ENCODE results near the gene IL17B.

The IL17B gene

DNA sequence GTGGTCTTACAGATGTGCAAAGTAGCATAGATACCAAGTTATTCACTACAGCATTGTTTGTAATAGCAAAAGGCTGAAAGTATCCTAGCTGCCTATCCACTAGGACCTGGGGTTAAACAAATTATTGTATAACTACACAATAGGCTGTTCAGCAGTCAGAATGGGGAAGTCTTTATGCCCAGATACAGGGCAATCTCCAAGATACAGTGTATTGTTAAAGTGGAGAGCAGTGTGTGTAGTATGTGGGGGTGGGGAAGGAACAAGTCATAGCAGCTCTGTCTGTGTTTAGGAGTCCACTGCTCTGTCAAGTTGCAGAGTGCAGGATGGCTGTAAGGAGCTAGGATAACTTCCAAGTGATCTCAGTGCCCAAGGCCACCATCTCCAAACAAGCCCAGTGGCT lies 15.7 kb downstream of the IL17B start:
- in situ Hi-C loops (cut with MboI; ENCODE audit: low sequenced_read_pairs): loop anchor here (25.0 kb wide), 1 partner anchor 199 kb away; the partner anchor contains the start of gene CSNK1A1

DNA sequence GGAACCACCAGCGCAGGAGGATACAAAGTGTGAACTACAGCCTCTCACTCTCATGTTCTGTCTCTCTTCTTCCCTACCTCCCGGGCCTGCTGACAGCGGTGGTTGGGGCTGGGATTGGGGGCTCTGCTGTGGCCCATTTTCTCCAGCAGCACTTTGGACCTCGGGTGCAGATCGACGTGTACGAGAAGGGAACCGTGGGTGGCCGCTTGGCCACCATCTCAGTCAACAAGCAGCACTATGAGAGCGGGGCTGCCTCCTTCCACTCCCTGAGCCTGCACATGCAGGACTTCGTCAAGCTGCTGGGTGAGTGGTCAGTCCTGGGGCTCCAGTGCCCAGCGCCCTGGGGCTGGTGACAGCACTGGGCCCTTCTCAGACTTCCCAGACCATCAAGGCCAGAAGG lies 16.6 kb downstream of the IL17B start:
- in situ Hi-C loops (cut with MboI; ENCODE audit: low sequenced_read_pairs): loop anchor here (25.0 kb wide), 1 partner anchor 200 kb away; the partner anchor contains the start of gene CSNK1A1

DNA sequence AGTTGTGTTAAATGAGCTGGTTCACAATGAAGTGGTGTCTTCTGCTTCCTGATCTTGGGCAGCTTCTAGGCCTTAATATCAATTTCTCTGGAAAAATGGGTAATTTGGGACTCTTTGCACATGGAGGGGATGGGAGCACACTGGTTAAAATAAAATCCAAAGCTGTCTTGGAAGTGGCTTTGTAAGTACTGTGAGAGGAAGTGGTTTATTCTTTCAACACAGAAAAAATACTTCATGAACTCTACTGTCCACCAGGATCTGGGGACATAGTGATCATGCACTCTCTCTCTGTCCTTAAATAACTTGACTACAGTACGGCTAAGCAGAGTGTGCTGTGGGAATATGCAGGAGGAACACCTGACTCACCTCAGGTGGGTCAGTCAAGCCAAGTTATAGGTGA lies 18.8 kb downstream of the IL17B start:
- in situ Hi-C loops (cut with MboI; ENCODE audit: low sequenced_read_pairs): loop anchor here (25.0 kb wide), 1 partner anchor 202 kb away; the partner anchor contains the start of gene CSNK1A1

DNA sequence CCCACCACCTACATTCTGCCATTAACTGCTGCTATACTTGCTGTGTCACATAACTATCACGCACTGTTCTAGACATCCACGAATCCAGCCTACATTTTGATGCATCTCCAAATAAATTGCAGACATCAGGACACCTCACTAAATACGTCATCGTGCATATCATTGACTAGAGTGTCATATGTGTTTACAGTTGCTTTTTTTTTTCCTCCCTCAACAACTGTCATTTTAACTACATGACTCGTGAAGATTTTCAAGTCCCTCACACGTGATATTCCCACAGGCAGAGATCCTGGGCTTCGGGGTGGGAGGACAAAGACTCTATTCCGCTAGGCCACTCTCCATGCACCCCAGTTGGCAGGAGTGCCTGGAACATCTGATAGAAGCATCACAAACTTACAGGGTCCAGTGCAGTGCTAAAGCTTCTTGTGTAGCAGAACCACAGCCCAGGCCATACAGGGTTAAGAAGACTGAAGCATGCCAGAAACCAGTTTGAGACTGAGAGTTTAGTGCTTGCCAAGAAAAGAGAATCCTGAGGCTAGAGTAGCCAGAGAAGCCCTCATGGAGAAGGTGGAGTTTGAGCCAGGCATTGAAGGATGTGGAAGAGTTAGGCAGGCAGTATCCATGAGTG lies 20.1 kb downstream of the IL17B start:
- in situ Hi-C loops (cut with MboI; ENCODE audit: low sequenced_read_pairs): loop anchor here (25.0 kb wide), 1 partner anchor 203 kb away; the partner anchor contains the start of gene CSNK1A1

DNA sequence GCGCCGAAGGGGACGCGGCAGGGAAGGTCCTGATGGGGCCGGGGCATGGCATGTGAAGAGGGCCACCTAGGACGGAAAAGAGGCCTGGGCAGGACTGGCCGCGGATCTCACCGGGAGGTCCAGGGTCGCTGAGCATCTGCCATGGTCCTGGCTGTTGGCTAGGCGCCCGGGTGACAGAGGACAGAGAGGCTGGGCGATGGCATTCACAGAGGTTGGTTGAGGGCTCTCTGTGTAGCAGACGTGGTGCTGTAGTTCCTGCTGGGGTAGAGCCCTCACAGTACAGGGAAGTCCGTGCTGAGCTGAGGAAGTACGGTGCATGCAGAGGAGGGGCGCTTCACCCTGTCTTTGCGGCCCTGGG lies 20.8 kb downstream of the IL17B start:
- in situ Hi-C loops (cut with MboI; ENCODE audit: low sequenced_read_pairs): loop anchor here (25.0 kb wide), 1 partner anchor 204 kb away; the partner anchor contains the start of gene CSNK1A1

DNA sequence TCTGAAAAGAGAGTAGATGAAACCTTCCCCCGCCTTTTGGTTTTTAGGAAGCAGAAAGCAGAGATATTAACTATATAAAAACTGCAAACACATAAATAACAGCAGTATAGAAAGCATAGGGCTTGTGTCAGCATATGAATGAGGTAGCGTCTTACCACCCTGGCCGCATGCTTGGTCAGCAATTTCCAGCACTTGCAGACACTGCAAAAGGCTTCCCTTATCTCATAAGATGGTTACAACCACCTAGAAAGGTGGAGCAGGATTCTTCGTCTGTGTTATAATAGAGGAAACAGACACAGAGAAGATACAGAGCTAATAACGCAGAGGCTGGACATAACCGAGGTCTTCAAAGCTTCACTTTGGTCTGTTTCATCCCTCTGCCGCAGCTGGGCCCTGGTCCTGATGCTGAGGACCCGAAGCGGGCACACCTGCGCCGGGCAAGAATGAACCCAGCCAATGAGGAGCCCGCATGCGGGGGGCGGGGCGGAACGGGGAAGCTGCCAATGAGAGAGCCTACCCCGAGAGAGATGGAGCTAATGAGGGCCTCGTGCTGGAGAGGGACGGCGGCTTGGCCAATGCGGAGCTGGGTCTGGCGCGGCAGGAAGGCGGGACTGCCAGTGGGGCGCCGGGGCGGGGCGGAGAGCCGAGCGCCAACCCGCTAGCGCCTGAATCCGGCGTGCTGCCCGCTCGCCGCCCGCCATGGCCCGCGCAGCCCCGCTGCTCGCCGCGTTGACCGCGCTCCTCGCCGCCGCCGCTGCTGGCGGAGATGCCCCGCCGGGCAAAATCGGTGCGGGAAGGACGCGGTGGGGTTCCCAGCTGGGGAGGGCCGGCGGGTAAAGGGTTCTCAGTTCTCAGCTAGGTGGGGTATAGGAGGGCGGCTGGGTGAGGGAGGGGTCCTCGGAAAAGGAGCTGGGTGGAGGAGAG lies 21.5 kb downstream of the IL17B start, which contains the start of gene PCYOX1L:
Gene PCYOX1L, plus strand, starts transcription at position 677 of the 924 bp plus-strand sequence. Its CDS starts 23 bp downstream, at position 700.
- in situ Hi-C loops (cut with MboI; ENCODE audit: low sequenced_read_pairs): loop anchor here (25.0 kb wide), 1 partner anchor 205 kb away; the partner anchor contains the start of gene CSNK1A1

DNA sequence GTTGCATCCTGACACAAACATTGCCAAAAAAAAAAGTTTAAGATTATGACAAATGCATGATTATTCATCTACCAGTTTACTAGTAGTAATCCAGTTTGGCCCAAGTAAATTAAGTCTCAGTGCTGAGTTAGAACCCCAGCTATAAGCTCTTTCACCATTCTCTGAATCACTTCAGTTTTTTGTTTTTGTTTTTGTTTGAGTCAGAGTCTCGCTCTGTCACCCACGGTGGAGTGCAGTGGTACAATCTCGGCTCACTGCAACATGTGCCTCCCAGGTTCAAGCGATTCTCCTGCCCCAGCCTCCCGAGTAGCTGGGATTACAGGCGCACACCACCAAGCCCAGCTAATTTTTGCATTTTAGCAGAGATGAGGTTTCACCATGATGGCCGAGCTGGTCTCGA lies 22.7 kb downstream of the IL17B start:
- in situ Hi-C loops (cut with MboI; ENCODE audit: low sequenced_read_pairs): loop anchor here (25.0 kb wide), 1 partner anchor 206 kb away; the partner anchor contains the start of gene CSNK1A1

DNA sequence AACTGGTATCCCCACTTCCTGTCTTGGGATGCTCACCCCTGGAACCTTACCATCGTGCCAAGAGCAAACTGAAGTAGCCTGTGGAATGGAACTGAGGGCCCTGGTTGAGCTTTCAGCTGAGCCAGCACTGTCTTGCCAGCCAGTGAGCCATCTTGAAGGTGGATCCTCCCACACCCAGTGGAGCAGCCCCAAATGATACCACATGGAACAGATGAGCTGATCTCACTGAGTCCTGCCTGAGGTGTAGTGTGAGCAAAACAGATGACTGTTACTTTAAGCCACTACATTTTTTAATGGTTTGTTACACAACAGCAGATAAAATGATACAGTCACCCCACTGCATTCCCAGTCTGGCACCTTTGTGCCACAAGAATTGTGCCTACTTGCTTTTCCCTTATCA lies 23.4 kb downstream of the IL17B start:
- in situ Hi-C loops (cut with MboI; ENCODE audit: low sequenced_read_pairs): loop anchor here (25.0 kb wide), 1 partner anchor 207 kb away; the partner anchor contains the start of gene CSNK1A1

DNA sequence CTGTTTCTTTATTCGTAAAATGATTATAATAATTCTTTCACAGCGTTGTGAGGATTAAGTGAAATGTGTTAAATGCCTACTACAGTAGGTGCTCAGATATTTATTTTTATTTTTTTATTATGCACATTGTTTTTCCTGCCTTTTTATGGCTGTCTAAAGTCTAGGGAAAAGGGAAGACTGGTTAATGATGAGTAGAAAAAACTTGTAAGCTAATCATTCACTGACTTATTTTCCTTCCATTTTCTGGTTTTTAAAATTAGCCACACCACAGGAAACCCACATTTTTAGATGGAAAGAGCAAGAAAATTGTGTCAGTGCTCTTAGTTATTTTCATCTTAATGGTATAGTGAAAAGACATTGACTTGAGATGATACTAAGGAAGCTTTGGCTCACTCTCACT lies 25.2 kb downstream of the IL17B start:
- in situ Hi-C loops (cut with MboI; ENCODE audit: low sequenced_read_pairs): loop anchor here (25.0 kb wide), 1 partner anchor 208 kb away; the partner anchor contains the start of gene CSNK1A1

DNA sequence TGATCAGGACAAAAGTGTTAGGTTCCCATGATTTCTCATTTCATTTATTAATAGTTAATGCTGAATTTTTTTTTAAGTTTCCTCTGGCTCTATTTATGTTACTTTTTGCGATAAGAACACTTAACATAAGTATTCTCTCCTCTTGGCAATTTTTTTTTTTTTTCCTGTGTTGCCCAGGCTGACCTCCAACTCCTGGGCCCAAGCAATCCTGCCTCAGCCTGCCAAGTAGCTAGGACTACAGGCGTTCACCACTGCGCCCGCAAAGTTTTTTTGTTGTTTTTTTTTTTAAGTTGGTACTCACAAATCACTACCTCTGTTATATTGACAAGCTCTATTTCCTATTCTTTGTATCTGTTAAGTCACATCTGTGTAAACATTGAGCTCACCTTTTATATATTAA lies 26.9 kb downstream of the IL17B start:
- in situ Hi-C loops (cut with MboI; ENCODE audit: low sequenced_read_pairs): loop anchor here (25.0 kb wide), 1 partner anchor 210 kb away; the partner anchor contains the start of gene CSNK1A1

DNA sequence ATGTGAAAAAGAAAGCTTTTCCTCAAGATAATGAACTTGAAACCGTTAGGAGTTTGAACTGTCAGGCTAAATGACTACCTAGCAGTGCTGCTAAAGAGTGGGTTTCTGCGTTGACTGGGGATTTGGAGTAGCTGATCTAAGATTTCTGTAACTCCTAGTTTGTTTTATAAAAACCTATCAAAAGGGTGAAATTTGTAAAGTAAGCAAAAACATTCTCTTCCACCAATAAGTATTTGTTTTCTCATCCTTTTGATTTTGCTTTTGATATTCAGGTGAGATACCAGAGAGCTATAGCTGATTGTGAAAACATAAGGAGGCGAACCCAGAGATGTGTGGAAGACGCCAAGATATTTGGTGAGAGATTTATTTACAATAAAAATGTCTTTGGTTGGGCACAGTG lies 29.7 kb downstream of the IL17B start:
- in situ Hi-C loops (cut with MboI; ENCODE audit: low sequenced_read_pairs): no loop called here

DNA sequence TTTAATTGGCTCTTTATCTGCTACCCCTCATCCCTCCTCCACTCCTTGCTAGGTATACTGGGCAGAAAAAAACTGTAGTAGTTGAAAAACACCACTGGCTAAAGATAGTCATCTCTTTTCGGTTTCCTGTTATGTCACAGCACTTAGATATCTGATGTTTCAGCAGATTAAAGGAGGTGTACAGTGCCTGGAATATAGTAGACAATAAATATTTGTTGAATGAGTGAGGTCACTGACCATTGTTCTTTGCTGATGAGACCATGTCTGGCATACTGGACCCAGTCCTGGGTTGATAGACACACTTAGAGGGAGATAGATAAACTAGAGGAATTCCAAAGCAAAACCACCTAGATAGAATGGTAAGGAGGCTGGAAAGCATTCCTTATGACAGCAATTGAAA lies 30.6 kb downstream of the IL17B start:
- in situ Hi-C loops (cut with MboI; ENCODE audit: low sequenced_read_pairs): no loop called here

DNA sequence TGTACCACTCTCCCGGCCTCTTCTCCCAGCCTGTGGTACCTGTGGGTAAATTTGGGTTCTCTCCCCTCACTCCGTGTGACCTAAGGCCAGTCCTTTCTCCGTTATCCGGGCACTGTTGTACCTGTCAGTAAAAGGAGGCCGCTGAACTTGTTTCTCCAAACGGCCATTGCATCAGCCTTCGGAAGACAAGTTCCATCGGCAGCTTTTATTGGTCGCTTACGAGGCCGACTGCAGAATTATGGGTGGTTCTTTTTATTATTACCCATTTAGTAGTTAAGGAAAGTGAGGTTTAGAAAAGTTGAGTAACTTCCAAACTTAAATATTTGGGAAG lies 33.2 kb downstream of the IL17B start:
- in situ Hi-C loops (cut with MboI; ENCODE audit: low sequenced_read_pairs): no loop called here

DNA sequence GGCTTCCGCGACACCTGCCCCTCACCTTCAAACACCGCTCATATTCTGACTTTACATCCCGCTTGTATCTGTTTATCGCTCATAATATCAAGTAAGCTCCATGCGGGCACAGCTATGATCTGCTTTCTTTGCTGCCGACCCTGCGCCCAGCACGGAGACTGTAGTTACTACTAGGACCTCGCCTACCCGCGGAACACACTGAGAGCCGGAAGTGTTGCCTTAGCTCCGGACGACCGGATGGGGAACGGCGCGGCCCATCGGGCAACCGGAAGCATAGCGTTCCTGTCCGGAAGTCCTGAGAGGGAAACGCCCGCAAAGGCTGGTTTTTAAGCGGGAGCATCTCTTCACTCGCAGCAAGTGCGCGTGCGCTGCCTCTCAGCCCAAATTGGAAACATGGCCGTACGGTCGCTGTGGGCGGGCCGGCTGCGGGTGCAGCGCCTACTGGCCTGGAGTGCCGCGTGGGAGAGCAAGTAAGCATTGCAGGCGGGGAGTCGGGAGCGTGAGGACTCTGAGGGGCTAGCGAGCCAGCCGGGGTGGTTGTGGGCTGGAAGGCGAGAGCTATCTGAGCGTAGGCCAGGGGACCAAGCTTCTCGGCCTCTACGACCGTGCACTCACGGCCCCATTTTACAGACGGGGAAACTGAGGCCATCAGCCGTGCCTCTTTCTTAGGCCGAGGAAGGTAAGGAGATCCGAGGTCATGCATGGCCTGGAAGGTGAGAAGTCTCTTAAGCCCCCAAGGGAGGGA lies 33.8 kb downstream of the IL17B start, which contains the start of gene GRPEL2:
Gene GRPEL2, plus strand, starts transcription at position 353 of the 745 bp plus-strand sequence. Its CDS starts 41 bp downstream, at position 394.
- in situ Hi-C loops (cut with MboI; ENCODE audit: low sequenced_read_pairs): no loop called here

DNA sequence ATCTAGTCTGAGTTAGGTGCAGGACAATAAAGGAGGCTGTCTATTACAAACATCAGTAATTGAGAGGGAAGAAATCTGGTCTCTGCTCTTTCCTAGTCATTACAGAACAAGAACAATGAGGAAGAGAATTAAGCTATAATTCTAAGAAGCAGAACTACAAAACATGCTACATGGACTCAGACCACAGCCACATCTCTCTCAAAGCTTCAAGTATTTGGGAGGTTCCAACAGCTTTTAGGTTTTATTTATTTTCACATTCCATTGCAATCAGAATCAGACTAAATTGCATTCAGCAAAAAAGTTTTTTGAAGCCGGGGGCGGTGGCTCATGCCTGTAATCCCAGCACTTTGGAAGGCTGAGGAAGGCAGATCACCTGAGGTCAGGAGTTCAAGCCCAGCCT lies 34.9 kb downstream of the IL17B start:
- in situ Hi-C loops (cut with MboI; ENCODE audit: low sequenced_read_pairs): no loop called here

DNA sequence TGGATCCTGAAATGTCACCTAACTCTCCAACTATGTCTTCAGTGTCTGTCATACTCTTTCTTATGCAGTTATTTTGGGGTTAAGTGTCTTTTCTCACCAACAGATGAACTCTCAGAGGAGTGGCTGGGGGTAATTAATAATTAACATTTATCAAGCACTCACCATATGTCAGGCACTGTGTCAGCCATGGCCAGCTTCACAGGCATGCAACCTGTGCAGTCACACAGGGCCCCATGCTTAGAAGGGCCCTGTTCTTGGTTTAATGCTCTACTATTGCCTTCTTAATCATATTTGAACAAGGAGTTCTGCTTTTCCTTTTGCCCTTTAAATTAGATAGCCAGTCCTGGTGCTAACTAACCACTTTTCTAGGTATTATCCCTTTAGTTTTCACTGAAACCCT lies 37.2 kb downstream of the IL17B start:
- in situ Hi-C loops (cut with MboI; ENCODE audit: low sequenced_read_pairs): no loop called here

DNA sequence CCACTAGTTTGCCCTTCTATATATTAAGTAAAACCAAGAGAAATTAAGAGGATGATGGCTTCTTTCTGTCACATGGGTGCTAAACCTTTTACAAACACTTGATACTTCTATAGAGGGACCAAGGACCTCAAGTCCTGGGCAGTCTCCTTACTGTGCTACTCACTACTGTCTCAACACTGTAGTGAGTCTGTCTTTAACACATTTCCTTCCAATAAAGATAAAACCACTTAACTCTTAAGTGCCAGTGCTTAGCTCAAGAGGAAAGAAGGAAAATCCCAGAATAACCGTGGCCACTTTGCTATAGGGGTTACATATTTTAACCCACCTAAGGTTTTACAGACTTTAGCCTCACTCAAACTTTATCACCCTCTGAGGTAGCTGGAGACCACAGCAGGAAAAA lies 38.2 kb downstream of the IL17B start:
- in situ Hi-C loops (cut with MboI; ENCODE audit: low sequenced_read_pairs): no loop called here

DNA sequence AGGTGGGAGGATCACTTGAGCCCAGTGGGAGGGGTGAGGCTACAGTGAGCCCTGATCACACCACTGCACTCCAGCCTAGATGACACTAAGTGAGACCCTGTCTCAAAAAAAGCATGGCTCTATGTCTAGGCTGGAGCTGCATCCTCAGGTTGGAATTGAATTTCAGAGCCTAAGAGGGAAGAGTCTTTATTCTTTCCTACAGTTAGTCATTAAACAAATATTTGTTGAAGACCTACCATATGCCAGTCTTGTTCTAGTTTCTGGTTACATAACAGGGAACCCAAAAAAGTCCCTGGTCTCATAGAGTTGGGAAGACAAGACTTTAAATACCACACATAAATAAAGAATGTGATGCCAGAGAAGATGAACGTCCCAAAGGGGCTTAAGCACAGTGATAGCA lies 40.7 kb downstream of the IL17B start:
- in situ Hi-C loops (cut with MboI; ENCODE audit: low sequenced_read_pairs): no loop called here

DNA sequence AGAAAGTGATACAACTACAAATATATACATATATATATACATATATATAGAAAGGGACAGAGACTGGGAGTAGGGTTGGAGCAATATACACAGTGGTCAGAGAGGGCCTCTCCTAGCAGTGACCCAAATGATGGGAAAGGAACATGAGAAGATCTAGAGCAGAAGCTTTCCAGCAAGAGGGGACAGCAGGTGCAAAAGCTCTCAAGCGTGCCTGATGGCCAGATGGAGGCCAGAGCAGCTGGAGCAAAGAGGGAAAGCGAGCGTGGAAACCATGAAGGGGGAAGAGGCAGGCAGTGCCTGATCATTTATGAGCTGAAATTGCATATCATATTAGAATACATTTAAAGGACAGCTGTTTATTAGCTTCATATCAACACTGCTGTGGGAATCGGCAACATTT lies 41.4 kb downstream of the IL17B start:
- in situ Hi-C loops (cut with MboI; ENCODE audit: low sequenced_read_pairs): no loop called here

DNA sequence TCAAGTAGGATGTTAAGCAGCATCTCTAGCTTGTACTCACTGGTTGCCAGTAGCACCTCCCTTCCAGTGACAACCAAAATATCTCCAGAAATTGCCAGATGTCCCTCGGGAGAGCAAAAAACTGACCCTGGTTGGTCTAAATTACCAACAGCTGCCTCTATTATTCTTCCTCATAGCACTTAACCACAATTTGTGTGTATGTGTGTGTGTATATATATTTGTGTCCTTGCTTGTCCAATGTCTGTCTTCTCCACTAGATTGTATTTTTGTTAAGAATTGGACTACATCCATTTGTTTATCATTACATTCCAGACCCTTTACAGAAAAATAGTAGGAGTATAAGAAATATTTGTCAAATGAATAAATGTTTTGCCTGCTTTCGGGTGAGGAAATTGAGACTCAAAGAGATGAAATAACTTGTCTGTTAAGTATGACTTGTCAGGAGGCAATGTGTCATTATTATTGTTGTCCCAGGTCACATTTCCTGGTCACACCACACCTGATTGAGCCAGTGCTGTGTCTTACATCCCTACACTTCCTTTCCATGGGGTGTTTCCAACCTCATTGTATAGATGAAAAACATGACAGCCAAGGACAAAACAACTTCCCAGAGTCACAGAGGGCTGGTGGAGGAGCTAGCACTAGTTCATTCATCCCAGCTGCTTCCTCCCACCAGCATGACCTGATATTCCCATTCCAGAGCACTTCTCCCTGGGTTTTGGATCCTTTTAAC lies 45.2 kb downstream of the IL17B start:
- in situ Hi-C loops (cut with MboI; ENCODE audit: low sequenced_read_pairs): no loop called here

Measured in HL-60/S4 treated with phorbol 12-myristate 13-acetate at 8.2 ng/mL for 4 days and 3 days (cell line).